Bone marrow (tissue), 2 donors: Measurements from ENCODE around the gene NELL2.
"Not testable (repeated sequence)": the region's sequence is repeated elsewhere in the genome, so short reads cannot be mapped to it uniquely, and the experiment has no call there.

Source experiments
- DNase-seq, 2 donors: peaks; one replicate each; lab custom pipeline; 2025; lab: John Stamatoyannopoulos, UW

NELL2 gene

DNA sequence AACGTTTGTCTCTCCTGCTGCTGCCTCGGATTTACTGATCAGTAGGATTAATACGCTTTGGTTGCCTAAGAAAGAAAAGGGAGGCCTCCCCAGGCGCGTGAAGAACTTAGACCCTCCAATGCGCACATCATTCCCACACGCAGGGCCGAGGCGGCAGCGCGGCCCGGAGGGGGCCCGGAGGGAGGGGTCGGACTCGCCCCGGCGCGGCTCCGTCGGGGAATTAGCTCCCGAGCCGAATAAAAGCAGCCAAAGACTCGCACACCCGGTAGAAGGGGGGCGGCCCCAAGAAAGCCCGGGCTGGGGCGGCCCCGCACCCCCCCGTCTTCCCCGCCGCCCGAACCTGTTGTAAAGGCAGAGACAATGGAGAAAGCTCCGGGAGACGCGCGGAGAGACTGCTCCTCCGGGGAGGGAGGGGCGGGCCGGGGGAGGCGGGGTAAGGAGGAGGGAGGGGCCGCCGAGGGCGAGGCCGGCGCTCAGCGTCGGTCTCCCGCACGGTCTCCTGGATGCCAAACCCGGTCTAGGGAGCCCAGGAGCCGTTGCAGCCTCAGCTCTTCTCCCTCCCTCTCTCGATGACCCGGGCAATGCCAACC is at the start of gene NELL2:
Gene NELL2, minus strand, starts transcription at position 362 of the 590 bp plus-strand sequence. CDS start 446 bp downstream, outside the sequence.
- DNase-seq = no peak

DNA sequence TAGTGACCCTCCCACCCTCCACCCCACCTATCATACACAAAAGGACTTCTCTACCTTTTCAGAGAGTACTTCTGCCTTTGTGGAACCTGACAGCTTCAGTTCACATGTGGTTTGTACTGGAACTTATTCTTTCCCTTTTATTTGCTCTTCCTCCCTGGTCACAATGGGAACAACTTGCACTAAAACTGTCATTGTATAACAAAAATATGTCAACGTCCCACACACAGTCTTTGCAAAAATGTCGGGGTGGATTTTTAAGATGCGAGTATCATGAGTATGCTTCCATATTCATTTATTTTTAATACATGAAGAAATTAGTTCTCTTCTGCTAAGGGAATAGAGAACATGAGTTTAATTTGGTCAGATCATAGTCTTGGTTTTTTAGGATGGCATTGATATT is 45.6 kb upstream of the NELL2 start:
- no peak for DNase-seq

DNA sequence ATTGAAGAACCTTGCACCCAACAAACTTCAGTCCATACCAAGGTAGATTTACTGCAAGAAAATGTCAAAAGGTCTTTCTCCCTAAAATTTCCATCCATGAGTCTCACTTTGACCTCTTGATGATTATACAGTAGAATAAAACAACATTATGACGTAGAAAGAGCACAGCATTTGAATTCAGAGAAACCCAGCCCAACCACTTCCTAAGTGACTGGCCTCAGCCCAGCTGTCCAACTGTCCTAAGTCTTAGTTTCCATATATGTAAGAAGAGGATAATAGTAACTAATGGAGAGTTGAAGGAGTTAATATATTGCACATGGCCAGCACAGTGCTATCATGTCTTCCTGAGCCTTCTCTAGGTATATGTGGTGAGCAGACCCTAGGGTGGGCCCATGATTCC is 41.0 kb upstream of the NELL2 start:
- DNase-seq = no peak

DNA sequence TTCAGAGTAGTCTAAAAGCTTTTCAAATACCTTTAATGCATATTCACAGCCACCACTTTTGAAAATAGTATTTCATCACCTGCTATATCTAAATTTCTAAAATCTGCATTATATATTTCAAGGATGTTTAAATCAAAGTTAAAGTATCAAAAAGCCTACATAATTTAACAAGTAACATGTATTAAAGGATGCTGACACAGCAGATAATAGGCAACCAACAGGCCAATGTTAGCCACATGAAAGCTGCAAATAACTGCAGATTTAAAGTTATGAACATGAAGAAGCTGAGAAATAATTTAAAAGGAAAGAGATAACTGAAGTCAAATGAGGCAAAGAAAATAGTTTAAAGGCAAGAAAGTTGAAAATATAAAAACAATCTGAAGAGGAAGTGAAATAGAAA is 39.8 kb upstream of the NELL2 start:
- no peak for DNase-seq

DNA sequence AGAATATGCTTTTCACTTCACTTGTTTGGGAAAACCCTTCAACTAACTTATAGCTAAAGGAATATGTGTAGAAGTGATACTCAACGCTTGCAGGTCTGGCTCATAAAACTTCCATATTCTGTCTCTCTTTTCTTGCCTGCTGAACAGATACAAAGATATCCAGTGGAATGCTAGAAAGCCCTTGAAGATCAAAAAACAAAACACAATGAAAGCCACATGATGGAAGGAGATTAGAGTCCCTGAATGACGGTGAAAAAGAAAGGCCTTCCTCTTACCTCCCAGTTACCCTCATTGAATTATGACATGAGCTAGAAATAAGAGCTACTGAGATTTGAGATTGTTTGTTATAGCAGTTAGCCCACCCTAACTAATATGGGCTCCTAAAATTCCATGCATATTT is 28.2 kb upstream of the NELL2 start:
- no peak for DNase-seq

DNA sequence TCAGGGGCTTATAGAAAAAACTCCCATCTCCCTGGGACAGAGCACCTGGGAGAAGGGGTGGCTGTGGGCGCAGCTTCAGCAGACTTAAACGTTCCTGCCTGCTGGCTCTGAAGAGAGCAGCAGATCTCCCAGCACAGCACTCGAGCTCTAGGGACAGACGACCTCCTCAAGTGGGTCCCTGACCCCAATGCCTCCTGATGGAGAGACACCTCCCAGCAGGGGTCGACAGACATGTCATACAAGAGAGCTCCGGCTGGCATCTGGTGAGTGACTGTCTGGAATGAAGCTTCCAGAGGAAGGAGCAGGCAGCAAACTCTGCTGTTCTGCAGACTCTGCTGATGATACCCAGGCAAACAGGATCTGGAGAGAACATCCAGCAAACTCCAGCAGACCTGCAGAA is 22.0 kb upstream of the NELL2 start:
- not testable (repeated sequence) for DNase-seq

DNA sequence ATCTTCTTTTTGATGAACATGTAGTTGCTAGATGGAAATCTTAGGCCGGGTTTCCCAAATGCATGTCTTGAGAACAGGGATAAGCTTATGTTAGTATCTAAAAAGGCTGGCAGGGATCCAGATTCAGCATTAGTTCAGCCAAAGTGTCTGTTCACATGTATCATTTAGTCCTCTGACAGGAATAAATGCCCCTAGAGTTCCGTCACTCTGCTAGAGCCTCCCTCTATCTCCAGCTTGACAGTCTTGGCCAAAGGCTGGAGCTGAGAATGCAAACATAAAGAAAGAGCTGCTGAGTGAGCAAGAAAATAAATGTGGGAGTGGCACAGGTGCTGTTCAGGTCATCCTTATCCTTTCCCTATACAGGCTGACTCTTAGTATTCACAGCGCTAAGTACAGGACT is 13.8 kb upstream of the NELL2 start:
- DNase-seq = no peak

DNA sequence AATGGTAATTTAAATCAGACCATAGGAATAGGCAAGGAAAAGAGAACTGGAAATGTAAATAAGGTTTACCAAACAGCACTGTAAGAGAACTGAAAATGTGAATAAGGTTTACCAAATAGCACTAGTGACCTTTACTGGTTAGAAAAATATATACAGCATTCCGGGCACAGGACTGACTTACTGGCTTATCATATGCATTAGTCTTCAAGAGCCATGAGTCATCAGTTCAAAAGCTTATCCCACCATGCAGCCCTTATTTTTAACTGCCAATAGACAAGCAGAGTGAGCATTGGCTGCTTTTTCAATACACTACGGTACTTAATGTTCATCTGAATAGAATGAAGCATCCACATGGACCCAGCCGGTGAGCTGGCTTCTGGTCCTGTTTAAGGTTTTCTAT is 13.0 kb upstream of the NELL2 start:
- DNase-seq = no peak

DNA sequence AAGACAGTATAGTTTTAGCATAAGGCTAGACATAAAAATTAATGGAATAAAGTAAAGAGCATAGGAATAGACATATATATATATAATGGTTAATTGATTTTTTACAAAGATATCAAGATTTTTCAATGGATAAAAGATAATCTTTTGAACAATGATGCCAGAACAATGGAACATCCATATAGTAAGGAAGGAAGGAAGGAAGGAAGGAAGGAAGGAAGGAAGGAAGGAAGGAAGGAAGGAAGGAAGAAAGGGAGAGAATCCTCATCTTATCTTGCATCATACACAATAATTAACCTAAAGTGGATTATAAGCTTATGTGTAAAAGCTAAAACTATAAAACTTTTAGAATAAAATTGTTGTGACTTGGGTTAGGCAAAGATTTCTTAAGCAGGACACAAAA is 9.8 kb upstream of the NELL2 start:
- no peak for DNase-seq

DNA sequence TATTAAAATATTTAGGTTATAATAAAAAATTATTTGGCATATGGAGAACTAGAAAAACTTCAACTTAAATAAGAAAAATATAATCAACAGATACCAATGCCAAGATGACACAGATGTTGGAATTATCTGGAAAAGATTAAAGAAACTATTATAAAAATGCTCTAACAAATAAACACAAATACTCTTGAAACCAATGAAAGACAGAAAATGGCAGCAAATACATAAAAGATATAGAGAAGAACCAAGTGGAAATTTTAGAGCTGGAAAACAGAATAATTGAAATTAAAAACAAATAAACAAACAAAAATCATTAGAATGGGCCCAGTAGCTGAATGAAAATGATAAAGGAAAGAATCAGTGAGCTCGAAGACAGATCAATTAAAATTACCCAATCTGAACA is 5.1 kb upstream of the NELL2 start:
- DNase-seq = no peak

DNA sequence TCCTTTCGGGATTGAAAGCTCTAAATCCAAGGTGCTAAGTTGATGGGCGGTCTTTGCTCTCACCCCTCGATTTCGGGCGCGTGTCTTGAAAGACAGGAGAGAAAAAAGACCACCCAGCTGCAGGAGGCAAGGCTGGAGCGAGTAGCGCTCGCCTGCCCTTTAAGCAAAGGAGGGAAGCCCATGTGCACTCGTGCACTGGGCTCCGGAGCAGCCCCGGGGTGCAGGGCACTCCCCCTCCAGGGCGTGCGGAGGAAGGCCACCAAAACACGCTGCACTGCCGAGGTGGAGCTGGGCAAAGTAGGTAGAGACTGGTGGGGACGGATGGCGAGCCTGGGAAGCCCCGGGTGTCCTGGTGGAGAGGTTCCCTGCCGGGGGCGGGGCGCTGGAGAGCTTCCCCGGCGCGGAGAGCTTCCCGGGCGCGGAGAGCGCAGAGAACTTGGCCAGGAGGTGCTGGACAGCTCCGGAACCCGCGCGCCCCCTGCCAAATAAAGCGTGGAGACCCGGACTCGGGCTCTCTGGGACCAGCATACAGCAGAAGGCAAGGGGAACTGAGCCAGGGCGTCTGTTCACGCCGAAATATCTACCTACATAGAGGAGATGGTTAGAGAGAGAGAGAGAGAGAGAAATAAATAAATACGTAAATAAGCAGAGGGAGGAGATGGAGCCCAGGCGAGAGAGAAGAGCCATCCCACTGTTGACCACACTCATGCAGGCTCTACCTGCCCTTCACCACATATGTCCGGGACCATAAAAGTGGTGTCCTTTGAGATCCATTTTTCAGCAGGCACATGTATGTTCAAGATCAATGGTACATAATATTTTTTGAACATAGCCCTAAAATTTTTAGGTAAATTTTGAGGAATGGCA is 662 bp upstream of the NELL2 start:
- DNase-seq = no peak

DNA sequence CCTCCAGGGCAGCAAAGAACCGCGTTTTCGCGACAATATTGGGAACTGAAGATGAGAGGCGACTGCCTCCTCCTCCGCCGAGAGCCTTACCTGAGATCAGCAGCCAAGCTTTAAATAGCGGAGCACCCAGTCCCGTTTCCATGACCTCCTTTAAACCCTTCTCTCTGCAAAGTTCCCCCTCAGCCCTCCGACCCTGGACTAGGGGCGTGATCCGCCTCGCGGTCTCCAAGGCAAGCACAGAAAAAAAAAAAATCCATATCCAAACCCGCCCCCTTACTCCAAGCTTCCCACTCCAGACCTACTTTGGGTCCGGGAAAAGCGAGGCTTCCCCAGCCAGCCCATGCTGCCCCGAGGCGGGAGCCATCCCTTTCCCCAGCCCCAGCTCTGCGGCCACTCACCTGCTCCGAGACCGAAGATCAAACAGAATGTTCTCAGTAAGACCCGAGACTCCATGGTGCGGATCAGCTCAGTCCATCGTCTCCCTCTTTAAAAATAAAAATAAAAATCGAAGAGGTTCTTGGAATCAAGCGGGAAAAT is 630 bp downstream of the NELL2 start:
- no peak for DNase-seq

DNA sequence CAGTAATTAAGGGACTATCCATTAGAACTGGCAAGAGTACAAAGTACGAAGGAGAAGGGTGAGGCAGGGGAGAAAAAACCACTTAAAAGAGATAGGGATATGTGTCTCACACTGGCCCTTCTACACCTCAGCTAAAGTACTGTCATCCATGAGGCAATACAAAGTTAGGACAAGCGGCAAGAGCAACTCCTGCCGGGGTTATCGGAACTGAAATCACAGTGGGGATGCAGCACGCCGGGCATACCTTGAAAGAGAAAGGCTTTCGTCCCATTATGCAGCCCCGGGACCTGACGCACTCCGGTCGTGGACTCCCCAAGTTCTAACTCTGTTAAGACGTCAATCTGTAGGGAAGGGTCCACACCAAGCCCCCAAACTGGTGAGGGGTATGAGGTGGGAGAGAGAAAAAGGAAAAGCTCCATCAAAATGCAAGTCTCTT is 1.1 kb downstream of the NELL2 start:
- no peak for DNase-seq

DNA sequence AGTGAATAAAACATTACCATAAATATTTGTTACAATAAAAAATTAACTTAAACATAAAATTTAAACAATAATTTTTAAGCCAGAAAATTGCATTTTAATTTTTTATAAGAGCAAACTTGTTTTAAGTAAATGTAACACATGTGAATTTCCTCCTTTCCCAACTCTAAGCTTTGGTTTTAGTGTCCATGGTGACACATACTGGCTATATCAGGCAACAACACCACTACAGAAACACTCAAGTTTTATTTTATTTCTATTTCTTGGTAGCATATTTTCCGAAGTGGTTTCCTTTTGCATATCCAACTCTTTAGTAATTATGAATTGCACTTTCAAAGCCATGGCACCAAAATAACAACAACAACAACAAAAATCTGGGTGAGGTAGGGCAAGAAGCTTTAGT is 2.2 kb downstream of the NELL2 start:
- no peak for DNase-seq

DNA sequence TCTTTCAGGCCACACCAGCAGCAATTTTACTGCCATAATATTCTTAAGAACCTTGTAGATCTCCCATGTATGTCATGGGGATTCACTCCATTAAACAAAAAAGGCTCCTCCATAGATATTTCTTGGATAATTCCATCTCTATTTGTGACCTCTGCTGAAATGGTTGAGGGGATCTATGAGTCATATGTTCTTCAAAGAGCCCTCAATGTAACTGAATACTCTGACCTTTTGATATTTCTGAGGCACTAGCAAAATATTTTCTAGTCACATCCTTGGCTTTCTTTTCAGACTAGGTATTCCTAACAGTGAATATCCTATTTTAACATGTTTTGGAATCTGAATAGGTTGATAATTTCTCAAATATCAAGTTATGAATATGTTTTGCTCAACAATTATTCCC is 6.6 kb downstream of the NELL2 start:
- DNase-seq = no peak

DNA sequence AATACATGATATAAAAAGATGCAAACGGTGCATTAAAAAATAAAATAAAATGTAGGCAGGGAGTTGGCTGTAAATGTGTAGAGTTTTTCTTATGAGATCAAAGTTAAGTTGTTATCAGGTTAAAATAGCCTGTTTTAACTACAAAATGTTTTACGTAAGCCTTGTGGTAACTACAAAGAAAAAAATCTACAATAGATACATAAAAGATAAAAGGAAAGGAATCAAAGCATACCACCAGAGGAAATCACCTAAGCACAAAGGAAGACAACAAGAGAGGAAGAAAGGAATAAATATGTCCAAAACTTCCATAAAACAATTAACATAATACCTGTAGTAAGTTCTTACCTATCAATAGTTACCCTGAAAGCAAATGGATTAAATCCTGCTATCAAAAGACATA is 12.2 kb downstream of the NELL2 start:
- no peak for DNase-seq

DNA sequence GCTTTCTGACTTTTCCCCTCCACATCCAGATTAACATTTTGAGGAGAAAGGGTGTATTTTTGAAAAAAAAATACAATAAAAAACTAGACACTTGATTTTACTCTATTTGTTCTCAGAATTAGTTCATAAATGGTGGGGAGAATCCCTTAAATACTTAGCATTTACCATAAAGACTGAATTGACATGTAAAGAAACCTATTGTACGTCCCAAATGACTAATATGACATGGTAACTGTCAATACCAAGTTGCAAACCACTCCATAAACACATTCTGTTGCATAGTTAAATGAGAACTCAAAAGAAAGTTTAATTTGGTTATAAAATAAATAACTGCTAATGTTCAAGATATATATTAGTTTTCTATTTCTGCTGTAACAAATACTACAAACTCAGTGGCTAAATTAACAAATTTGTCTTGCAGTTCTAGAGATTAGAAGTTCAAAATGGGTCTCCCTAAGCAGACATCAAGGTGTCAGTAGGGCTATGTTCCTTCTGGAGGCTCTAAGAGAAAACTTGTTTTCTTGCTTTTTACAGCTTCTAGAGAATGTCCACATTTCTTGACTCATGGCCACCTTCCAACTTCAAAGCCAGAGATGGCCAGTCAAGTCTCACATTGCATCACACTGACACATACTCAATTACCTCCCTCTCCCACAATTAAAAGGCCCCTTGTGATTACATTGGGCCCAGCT is 16.0 kb downstream of the NELL2 start:
- DNase-seq = no peak

DNA sequence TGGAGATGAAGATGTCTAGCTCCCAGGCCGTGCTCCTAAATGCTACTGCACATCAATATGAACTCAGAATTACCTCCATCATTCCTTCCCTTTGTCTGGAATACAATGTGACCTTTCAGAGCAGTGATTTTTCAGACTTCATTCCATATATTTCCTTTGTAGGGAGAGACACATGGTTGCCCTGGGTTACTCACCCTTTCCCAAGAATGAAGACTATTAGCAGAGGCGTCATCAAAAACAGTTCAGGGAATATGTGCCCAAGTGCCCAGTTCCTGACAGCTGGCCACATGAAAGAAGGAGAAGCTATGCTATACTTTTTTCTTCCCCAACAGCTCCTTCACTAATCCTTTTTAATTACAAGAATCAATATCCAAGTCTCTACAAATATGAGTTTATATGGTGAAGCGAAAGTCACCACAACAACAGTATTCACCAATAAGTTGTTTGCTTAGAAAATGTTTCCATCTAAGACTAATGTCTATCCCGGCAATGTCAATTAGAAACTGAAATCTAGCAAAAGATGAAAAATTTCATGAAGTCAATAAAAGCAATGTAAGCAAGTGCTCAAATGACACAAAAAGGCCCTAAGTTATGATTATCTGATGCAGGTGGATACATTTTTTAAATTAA is 17.8 kb downstream of the NELL2 start:
- DNase-seq = no peak

DNA sequence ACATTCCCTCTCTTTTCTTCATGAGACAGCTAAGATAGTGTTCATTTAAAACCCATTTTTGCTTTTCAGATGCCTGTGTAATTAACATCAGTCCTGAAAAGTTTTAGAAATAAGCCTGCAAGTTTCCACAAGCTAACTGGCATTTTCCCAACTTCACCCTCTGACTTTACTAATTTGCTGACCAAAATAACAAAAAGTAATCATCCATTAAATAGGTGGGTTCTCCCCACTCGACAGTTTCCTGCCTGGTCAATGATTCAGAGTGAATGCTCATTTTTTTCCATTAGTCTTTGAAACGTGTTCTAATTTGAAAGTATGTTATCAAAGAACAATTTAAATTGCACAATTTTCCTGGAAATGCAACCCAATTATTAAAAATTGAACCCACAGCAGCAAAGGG is 23.6 kb downstream of the NELL2 start:
- no peak for DNase-seq

DNA sequence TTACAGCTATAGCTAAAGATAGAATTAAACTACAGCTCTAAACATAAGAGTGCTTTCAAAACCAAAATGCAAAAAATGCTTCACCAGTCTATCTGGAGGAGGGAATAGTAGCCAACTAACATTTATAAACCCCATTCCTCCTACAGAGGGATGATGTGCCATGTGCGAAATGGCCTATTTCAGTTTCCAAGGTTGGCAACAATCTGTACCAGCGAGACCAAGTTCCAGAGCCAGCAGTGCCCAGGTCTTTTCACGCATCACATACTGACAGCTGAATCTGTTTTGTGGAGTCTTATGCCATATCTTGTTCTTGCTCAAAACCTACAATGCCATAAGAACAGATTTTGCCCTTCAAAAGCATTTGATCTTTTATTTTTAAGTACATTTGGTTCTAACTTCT is 24.5 kb downstream of the NELL2 start:
- no peak for DNase-seq

DNA sequence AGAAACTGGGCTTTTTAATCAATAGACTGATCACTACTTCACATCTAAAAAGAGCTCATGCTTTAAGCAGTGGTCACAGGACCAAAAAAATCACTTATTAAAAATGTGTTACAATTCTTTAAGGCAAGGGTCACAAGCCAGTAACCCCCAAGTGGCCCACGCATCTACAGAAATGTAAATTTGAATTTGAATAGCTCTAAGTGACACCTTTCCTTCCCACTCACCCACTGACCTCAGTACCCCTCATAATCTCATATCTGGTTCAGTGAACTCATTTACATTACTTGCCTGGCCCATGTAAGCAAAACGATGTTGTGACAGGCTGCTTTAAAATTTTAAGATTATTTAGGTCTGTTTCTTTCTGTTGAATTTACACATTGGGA is 27.4 kb downstream of the NELL2 start:
- DNase-seq = no peak

DNA sequence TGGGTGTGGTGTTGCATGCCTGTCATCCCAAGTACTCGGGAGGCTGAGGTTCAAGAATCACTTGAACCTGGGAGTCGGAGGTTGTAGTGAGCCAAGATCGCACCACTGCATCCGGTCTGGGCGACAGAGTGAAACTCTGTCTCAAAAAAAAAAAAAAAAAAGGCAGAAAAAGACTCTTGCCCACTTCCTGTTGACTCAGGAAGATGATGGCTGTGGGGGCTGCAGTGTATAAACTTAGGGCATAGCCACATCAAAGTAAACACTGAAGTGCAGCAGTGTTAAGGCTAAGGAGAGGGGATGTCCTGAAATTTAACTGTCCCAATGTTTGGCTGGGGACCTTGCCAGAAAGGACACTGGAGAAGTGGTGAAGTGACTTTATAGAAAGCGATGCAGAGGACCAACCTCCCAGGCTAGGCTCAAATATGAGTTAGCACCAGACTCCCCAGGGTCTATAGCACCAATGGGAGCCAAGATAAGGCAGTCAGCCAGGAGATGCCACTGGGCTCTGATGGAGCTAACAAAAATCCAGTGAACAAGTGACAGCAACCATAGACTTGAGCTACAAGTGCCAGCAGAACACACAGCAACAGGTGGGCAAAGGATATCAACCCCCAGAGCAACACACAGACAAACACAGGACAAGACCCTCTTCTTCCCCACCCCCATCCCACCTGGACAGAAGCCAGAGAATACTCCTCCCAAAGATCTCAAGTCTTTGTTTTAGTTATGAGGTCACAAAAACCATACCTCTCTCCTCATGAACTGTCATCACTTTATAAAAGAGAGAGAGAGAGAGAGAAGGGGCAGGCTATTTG is 28.0 kb downstream of the NELL2 start:
- DNase-seq = no peak
